HEK293T (cell line): ENCODE measurements around the gene MARS1.

Source experiments
- ARNT ChIP-seq: fragments of 450-650 bp; IDR thresholded peaks from 2 replicates; pipeline ENCODE4 v1.6.1; 2017; ENCODE audit warnings: mild to moderate bottlenecking
- BHLHE40 ChIP-seq: fragments of 450-650 bp; IDR thresholded peaks from 2 replicates; pipeline ENCODE4 v1.6.1; 2016; ENCODE audit warnings: mild to moderate bottlenecking, moderate library complexity, borderline replicate concordance
- CTBP1 ChIP-seq: fragments of 450-650 bp; IDR thresholded peaks from 2 replicates; pipeline ENCODE4 v1.6.1; 2016; ENCODE audit warnings: borderline replicate concordance
- FOXK2 ChIP-seq: fragments of 450-650 bp; IDR thresholded peaks from 2 replicates; pipeline ENCODE4 v1.6.1; 2016; ENCODE audit warnings: mild to moderate bottlenecking
- FOXM1 ChIP-seq: fragments of 450-650 bp; IDR thresholded peaks from 2 replicates; pipeline ENCODE4 v1.6.1; 2017; ENCODE audit warnings: mild to moderate bottlenecking, borderline replicate concordance
- HDGF ChIP-seq: fragments of 450-650 bp; IDR thresholded peaks from 2 replicates; pipeline ENCODE4 v1.6.1; 2017; ENCODE audit warnings: antibody characterized with exemption, borderline replicate concordance
- L3MBTL2 ChIP-seq: fragments of 450-650 bp; conservative IDR thresholded peaks from 2 replicates; pipeline ENCODE4 v1.6.1; 2016; ENCODE audit warnings: mild to moderate bottlenecking
- NFRKB ChIP-seq: fragments of 450-650 bp; IDR thresholded peaks from 2 replicates; pipeline ENCODE4 v1.6.1; 2016; ENCODE audit warnings: mild to moderate bottlenecking, moderate library complexity
- SP1 ChIP-seq: fragments of 450-650 bp; IDR thresholded peaks from 2 replicates; pipeline ENCODE4 v1.6.1; 2017
- SUZ12 ChIP-seq: fragments of 450-650 bp; IDR thresholded peaks from 2 replicates; pipeline ENCODE4 v1.6.1; 2016; ENCODE audit warnings: mild to moderate bottlenecking
- TARDBP ChIP-seq: fragments of 450-650 bp; IDR thresholded peaks from 2 replicates; pipeline ENCODE4 v1.6.1; 2016

DNA sequence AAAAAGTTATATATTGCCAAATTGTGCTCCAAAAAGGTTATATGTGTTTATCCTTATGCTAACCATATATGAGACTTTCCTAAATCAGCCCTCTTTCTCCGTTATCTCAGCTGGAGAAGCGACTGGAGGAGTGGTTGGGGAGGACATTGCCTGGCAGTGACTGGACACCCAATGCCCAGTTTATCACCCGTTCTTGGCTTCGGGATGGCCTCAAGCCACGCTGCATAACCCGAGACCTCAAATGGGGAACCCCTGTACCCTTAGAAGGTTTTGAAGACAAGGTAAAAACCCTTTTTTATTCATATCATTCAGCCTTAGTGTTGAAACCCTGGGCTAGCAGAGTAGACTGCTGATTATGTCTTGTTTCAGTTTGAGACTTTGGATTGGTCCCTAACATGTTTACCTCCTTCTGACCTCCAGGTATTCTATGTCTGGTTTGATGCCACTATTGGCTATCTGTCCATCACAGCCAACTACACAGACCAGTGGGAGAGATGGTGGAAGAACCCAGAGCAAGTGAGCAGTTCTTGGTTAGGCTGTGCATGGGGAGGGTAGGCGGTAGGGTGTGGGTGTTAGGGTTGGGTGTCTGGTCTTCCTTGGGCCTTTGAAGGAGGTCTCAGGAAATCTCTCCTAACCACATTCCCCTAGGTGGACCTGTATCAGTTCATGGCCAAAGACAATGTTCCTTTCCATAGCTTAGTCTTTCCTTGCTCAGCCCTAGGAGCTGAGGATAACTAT lies 23.9 kb downstream of the MARS1 start:
- TF ChIP-seq CTBP1 (no peak), ARNT (no peak), BHLHE40 (no peak), SUZ12 (no peak), HDGF (no peak), NFRKB (no peak), TARDBP (no peak), L3MBTL2 (no peak), FOXM1 (no peak), FOXK2 (no peak), SP1 (no peak)
